NCI-H1417 treated with DMSO at 0.1 percent for 48 hours (cell line): ENCODE measurements around the gene PGS1.
"Not testable (repeated sequence)": the region's sequence is repeated elsewhere in the genome, so short reads cannot be mapped to it uniquely, and the experiment has no call there.

Experiments used
- DNase-seq: peaks from one replicate; lab custom pipeline; 2025; lab: John Stamatoyannopoulos, UW

The PGS1 gene

DNA sequence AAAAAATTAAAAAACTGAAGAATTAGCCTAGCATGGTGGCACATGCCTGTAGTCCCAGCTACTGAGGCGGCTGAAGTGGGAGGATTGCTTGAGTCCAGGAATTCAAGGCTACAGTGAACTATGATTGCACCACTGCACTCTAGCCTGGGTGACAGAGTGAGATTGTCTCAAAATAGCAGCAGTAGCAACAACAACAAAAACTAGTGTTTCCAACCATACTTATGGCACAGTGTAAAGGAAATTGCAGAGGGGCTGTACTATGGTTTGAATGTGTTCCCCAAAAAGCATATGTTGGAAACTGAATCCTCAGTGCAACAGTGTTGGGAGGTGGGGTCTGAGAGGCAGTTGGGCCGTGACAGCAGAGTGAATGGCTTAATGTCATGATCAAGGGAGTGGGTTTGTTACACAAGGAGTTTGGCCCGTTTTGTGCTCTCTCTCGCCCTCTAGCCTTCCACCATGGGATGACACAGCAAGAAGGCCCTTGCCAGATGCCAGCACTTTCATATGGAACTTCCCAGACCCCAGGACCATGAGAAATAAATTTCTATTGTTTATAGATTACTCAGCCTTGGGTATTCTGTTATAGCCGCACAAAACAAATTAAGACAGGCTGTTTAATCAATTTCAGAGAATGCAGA is 70.0 kb downstream of the PGS1 start:
- no peak for DNase-seq

DNA sequence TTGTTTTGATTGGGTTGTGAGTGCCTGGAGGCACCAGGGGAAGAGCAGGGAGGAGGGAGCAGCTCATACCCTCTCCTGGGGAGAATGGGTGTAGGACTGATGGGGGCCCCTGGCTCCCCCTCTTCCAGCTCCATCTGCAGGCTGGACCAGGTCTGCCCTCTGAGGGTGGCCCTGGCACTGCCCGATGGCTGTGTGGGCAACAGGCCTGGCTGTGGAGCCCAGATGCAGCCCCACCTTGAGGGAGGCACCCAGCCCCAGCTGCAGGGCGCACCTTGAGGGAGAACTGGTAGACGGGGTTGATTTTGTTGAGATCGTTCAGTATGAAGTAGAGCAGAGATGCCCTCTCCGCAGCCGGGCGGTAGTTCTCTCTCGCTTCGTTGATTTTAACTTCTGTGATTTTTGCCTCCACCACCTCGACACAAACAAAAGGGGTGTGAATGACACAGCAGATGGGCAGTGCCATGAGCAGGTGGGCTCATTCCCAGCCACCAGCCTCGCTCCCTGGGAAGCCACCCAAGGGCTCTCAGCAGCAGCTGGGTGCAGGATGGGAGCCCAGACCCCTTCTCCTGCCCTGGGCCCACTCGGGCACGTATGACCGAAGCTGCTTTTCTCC is 71.6 kb downstream of the PGS1 start:
- no peak for DNase-seq

DNA sequence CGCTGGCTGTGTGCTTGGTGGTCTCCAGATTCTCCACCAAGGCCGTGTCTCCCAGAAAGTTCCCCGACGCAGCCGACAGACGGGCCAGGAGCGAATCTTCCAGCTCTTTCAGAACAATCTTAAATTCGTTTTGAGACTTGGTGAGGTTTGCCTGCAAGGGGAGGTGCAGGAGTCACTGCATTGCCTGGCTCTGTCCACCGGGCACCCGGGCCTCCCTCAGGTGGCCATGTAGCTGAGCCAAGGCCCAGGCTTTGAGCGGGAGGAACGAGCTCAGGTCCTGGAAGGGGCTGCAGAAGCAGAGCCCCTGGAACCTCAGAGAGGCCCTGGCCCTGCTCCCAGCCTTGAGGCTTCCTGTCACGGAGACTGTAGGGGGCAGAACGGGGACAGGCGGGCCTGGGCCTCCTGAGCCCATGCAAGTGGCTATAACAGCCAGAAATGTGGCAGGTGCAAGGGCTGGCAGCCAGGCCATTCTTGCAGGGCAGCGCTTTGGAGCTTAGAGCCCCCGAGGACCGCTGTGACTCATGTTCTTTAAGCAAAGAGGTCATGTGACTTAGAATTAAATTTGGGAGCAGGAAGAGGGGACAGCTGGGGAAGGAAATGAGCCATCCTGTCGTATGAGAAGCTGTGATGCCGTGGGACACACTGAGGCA is 72.4 kb downstream of the PGS1 start:
- no peak for DNase-seq

GRCh38 chr17:78451753-78452152 is 73.3 kb downstream of the PGS1 start:
- no peak for DNase-seq

- no peak for DNase-seq
Observed at GRCh38 chr17:78454346-78454745, 75.9 kb downstream of the PGS1 start.

DNA sequence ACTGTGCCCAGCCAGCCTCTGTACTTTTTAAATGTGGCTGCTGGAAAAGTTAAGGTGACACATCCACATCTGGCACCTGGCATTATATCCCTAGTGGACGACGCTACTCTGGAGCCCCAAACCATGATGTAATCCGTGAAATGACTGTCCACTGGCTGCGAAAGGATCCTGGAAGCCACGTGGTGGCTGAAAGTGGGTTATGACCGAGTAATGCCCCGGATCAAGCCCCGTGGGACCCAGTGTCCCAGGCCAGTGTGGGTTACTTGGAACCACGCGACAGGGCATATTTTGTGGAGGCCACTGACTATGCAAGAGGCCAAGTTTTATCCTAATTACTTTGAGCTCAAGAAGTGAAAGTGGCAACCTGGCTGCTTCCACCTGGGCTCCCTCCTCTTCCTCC is 79.6 kb downstream of the PGS1 start:
- DNase-seq: no peak

- no peak for DNase-seq
Observed at GRCh38 chr17:78458736-78459335, 80.4 kb downstream of the PGS1 start.

DNA sequence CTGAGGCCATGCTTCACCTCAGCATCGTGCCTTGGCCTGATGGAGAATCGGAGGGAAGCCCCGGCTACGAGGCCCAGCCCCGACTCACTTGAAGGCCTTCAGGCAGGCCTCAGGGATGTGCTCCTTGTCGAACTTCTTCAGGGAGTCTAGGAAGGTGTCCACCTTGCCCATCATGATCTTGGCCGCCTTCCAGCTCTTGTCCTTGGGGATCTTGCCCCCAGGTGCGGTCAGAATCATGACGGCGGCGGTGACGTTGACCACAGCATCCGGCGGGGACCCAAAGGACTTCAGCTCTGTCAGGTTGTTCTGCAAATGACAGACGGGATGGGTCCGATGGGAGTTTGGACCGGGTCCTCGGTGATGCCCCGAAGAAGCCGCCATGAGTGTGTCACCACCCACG is 81.2 kb downstream of the PGS1 start:
- no peak for DNase-seq

- DNase-seq: no peak
Observed at GRCh38 chr17:78460176-78460675, 81.8 kb downstream of the PGS1 start.

GRCh38 chr17:78460951-78461798 is 82.7 kb downstream of the PGS1 start:
- DNase-seq: no peak

- no peak for DNase-seq
Observed at GRCh38 chr17:78461799-78462053, 83.3 kb downstream of the PGS1 start.

GRCh38 chr17:78462148-78462547 is 83.7 kb downstream of the PGS1 start:
- no peak for DNase-seq

DNA sequence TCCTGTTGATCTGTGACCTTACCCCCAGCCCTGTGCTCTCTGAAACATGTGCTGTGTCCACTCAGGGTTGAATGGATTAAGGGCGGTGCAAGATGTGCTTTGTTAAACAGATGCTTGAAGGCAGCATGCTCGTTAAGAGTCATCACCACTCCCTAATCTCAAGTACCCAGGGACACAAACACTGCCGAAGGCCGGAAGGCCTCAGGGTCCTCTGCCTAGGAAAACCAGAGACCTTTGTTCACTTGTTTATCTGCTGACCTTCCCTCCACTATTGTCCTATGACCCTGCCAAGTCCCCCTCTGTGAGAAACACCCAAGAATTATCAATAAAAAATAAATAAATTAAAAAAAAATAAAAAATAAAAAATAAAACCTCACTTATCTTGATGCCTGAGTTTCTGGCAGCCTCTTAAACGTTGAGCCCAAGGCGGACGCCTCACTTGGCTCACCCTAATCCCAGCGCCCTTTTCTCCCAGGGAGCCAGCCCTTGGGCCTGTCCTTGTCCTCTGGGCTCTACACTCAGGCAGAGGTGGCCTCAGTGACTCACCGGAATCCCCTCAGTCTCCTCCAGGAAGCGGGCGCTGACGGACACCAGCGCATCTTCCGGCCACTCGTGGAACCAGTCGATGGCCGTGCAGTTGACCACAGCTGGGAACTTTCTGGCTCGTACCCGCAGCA is 87.8 kb downstream of the PGS1 start:
- DNase-seq: not testable (repeated sequence)

- DNase-seq: no peak
Observed at GRCh38 chr17:78466786-78467715, 88.6 kb downstream of the PGS1 start.

GRCh38 chr17:78468366-78468765 is 89.9 kb downstream of the PGS1 start:
- DNase-seq: no peak

GRCh38 chr17:78469443-78469842 is 91.0 kb downstream of the PGS1 start:
- no peak for DNase-seq

DNA sequence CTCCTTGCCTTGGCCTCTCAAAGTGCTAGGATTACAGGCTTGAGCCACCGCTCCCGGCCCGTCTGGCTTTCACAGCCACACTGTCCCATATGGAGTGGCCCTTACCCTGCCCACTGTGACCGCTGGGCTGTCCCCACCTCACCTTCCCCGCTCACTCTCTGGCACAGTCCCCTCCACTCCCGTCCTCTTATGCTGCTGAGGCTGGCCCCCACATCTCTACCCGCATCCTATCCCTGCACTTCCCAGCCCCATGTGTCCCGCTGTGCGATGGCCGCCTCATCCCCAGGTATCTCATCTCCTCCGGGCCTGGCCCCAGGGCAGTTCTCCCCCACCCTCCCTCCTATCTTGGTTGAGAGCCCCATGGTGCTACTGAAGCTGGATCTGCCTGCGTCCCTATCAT is 93.2 kb downstream of the PGS1 start:
- DNase-seq: no peak

GRCh38 chr17:78472035-78472905 is 93.8 kb downstream of the PGS1 start:
- no peak for DNase-seq

- DNase-seq: no peak
Observed at GRCh38 chr17:78473951-78474613, 95.6 kb downstream of the PGS1 start.
